Middle frontal gyrus (tissue), 1 donor: Measurements from ENCODE around the gene CACHD1.

Source experiments
- DNase-seq: peaks from one replicate; pipeline ENCODE4 v3.0.0-alpha.2; 2015; ENCODE audit warnings: low spot score; ENCODE audit errors: extremely low spot score

CACHD1 gene

GRCh38 chr1:64472805-64473204, 2.9 kb downstream of the CACHD1 start:
- DNase-seq: no peak

DNA sequence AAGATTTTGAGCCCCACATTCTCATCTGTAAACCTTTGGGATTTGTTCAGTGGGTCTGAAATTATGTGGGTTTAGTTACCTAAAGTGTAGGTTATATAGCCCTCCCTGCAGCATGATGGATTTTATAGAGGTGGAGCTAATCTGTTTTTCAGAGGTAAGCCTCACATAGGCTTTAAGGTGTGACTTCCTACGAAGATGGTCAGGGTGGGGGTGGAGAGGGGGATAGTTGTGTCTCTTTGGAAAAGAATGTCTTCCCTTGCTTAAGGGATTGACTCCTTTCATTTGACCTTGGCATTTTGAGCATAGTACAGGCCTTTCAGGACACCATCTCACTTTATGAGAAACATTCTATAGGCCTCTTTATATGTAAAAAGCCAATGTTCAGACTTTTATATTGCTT, 3.4 kb downstream of the CACHD1 start:
- no peak for DNase-seq

GRCh38 chr1:64474133-64474532, 4.2 kb downstream of the CACHD1 start:
- DNase-seq: no peak

DNA sequence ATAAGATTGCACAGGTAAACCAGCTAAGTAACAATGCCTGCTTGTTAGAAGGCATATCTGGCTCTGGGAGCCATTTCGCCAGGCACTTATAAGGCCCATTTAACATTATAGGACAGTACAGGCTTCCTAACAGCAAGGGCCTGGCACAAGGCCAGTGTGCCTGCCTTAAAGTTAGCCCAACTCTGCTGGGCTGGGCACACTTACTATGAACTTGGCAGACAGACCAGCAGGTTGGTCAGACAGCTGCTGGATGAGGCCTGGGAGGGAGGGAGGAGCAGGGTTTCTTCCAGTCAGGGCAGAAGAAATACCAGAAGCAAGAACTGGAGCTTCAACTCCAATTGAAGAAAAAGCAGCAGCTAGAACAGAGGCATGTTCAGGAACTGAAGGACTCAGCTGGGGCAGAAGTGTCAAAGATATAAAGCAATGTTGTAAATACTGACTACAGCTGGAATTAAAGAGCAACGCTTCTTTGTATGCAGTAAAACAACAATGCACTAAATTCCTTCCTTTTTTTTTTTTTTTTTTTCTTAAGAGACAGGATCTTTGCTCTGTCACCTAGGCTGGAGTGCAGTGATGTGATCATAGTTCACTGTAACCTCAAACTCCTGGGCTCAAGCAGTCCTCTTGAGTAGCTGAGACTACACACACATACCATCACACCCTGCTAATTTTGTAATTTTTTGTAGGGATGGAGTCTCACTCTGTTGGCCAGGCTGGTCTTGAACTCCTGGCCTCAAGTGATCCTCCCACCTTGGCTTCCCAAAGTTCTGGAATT, 4.9 kb downstream of the CACHD1 start:
- no peak for DNase-seq

DNA sequence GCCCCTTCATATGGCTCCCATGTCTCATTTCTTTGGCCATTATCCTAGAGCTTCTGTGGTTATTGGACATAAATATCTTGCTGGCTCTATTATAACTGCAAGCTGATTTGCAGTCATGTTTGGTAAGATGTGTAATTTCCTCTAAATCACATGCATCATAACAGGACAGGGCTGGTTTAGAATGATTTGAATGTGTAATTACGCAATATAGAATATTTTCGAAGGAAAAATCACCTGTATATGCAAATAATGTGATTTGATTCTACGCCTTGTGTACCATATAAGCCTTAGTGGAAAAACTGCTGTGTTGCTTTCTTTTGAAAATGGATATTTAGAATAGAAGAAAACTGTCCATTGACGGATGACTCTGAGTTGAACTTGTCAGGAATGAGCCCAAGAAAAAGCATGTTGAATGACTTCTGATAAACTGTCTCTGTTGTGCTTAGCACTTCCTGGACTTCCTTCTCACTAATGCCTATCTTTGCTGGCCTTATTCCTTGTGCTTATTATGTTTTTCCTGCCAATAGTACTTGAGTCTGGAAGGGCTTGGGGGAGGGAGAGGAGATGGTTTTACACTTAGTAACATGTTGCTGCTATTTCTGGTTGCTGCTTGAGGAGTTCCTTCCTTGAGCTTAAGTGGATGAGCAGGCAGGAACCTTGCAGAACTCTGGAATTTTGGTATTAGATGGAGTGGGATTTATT, 6.5 kb downstream of the CACHD1 start:
- no peak for DNase-seq

DNA sequence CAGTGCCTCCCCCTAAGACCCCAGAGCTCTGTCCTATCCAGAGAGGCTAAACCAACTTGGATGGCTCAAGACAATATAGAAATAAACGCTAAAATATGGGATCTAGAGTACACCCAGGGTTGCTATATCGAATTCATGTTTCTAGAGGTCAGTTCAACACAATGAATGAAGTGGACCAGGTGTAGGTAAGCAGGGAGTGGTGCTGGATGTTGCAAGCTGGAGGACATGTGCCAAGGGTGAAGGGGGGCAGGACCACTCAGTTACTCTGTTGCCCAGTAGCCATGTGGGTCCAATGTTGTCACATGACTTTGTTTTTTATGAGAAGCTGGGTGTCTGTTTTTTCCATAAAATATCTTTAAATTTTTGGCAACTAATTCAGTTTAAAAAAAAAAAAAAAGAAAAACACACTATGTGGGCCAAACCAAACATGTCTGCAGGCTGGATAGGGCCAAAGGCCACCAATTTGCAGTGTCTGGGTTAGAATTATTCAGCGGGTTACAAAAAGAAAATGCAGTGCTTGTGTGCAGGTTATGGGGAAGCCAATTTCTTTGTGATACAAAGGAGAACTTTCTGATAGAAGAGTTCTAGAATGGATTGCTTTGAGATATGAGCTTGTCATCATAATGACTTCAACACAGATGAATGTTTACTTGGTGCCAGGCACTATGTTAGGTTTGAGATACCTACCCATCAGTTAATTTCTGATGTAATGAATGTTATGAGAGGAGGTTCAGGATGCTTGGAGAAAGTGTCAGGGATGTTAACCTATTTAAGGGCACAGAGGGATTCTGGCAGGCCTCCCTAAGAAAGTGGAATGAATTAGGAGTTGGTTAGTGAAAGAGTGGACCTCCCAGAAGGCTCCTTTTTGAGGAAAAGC, 8.9 kb downstream of the CACHD1 start:
- no peak for DNase-seq

GRCh38 chr1:64479874-64480273, 9.9 kb downstream of the CACHD1 start:
- no peak for DNase-seq

GRCh38 chr1:64480999-64481772, 11.3 kb downstream of the CACHD1 start:
- no peak for DNase-seq

DNA sequence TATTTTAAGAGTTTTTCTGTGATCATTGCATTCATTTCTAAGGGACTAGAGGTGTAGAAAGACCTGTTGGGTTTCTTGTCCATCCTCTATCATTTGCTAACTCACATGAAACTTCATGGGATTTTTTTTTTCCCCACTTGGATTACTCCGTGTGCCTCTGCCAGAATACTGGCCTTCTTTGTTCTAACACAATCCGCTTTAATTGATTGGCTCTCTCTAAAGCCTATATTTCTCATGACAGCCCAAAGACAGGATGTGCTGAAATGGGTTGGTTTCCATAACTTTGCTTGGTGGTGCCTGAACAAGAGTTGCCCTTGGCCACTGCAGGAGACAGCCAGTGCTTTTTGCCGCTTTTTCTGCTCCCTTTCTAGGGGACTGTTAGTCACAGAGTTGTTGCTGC, 12.2 kb downstream of the CACHD1 start:
- no peak for DNase-seq

- no peak for DNase-seq
Measured at GRCh38 chr1:64482720-64483119, 12.8 kb downstream of the CACHD1 start.

DNA sequence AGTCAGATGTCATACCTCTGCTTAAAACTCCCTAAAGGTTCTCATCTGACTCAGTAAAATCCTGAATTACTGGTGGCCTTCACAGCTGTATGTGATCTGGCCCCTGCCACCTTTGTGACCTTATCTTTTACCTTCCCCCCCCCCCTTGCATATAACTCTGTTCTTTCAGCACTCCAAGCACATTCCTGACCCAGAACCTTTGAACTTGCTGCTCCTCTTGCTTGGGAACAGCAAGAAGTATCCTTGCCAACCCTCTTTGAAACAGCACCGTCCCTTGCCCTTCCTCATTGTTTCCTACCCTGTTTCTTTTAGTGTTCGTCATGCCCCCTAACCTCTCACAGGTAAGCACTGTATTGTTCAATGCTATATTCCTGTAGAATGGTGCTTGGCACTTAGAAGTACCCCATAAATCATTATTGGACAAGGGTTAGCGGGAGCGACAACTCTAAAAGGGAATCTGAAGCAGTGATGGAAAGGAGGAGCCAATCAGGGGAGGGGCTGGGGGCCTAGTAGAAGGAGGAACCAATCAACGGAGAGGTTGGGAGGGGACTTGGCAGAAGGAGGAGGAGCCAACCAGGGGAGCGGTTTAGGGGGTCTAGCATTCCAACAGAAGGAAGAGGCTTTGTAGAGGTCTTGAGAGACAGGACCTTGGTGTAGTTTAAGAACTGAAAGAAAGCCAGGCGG, 13.9 kb downstream of the CACHD1 start:
- DNase-seq: no peak

- DNase-seq: no peak
Measured at GRCh38 chr1:64484651-64485050, 14.7 kb downstream of the CACHD1 start.

GRCh38 chr1:64486193-64486592, 16.3 kb downstream of the CACHD1 start:
- DNase-seq: no peak

DNA sequence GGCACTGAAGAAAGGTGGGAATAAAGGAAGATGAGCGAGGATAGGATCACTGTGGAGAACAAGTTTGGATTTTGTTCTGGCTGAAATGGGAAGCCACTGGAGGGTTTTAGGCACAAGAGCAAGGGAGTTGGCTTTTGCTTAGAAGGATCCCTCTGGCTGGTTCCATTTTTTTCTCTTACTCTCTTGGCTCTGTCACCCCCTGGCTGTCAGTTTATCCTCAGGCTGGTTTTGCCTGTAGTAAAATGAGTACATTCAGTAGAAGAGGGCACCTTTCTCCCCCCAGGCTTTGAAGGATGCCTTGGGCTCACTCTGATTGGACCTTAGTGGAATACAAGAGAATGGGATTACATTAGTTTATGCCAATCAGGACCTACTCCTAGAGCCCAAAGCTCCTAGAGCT, 17.1 kb downstream of the CACHD1 start:
- no peak for DNase-seq

GRCh38 chr1:64488862-64489261, 18.9 kb downstream of the CACHD1 start:
- DNase-seq: no peak

- no peak for DNase-seq
Measured at GRCh38 chr1:64489707-64490106, 19.8 kb downstream of the CACHD1 start.

GRCh38 chr1:64490213-64490818, 20.4 kb downstream of the CACHD1 start:
- no peak for DNase-seq

- DNase-seq: no peak
Measured at GRCh38 chr1:64492424-64492823, 22.5 kb downstream of the CACHD1 start.

DNA sequence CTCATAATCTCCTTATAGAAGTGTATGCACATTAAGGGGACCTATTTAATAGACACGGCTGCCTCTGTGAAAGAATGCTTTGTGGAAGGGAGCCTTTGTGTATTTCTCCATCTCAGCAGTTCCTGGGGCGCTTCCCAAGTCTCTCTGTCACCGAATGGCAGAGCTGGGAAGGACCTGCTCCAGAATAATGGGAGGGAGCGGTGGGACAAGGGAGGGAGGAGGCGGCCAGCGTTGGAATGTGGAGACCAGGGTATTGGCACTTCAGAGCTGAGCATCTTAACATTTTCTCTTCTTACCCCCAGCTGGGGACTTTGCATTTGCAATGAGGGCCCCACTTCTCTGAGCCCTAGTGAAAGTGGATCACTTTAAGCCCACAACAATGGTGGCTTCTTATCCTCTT, 23.9 kb downstream of the CACHD1 start:
- DNase-seq: no peak

DNA sequence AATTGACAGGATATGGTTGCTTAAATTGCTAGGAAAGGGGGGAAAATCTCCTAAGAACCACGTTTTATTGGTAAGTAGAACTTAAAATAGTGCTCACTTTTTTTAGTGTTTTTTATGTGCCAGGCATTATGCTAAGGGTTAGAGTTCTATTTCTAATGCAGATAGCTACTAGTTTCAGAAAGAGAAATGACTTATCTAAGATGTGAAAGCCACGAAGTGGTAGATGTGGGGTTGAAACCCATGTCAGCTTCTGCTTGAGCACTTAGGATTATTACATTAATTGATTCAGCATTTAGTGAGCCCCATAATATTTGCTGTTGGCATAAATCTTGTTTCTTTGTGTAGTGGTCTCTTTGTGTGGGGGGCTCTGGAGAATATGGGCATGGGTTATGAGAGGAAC, 24.7 kb downstream of the CACHD1 start:
- no peak for DNase-seq
